ENCODE results near the gene C1orf210. TPM values are rescaled to one million over a fixed set of nuclear protein-coding genes. Genes with fewer than 3 reads are reported as not detected.
A peak's percentile ranks its signal among the peaks of the same experiment; 100 is the strongest.

C1orf210 gene
- total and polyA plus RNA-seq, 2 of the 4 experiments (the other 2 are of a cell fraction) = not detected

DNA sequence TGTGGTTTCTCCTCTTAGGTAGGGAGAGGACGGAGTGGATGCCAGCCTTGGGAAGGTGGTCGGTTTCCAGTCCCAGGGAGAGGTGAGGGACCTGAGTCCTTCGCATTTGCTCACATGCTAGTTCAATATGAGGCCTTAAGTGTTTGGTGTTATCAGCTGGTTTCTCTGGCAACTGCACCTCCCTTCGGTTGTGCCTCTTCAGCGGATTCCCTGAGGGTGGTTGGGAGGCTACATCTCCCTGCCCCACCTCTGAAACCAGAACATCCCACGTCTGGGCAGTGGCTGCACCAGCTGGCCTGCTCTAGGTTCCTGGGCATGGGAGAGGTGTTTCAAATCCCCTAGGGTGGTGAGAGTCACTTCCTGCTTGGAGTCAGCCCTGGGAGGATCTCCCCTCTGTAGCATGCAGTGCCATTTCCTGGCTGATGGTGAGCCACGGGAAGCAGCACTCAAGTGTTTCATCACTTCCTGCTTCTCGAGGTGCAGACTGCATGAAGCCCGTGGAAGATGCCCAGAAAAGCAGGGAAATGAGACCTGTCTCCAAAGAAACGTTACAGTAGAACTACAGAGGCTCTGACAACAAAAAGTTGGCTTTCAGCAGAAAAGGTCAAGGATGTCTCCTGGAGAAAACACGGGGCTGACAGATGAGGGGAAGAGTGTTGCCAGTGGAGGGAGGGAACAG lies 11.1 kb downstream of the C1orf210 start:
- ATAC-seq (ENCODE audit: low read depth) (peak; percentile 59; the same call in 1 of the 2 replicates), DNase-seq (peak; percentile 58)
- ChIA-PET CTCF (no interaction called here), POLR2A (ENCODE audit: unreplicated experiment) (no interaction called here)
- no peaks in the 10 kb centered on the region for H3K9me3 ChIP-seq (ENCODE audit: control insufficient read depth, insufficient read depth, low read length)
- no peak overlapping the region for H3K56ac ChIP-seq (ENCODE audit: extremely low read depth, insufficient read depth, low read length)
- dilution Hi-C loops (cut with HindIII; ENCODE audit: low sequenced_read_pairs, unreplicated experiment) = no loop called here
- peak overlapping the region; percentile 54 for H3K14ac ChIP-seq (replicated peaks; ENCODE audit: low read depth, low read length)
- H3K18ac ChIP-seq (ENCODE audit: low read depth, low read length) = 0 out of 2 replicates have a peak overlapping the region, but pooled peaks have one; percentile 14
- peak overlapping the region; percentile 79; the same call in 1 of the 2 replicates for H4K5ac ChIP-seq (ENCODE audit: low read depth, low read length)
- H3K27me3 ChIP-seq (ENCODE audit: control insufficient read depth, insufficient read depth, low read length) = peaks cover 10% of the 10 kb centered on the region; the same call in 1 of the 2 replicates
- TF ChIP-seq CEBPB (IDR thresholded peaks at IDR 0.05; ENCODE audit: low read depth, low read length) (peak; percentile 57), SMC3 (IDR thresholded peaks at IDR 0.05; ENCODE audit: low read depth, low read length) (no peak), RCOR1 (IDR thresholded peaks at IDR 0.05; ENCODE audit: insufficient replicate concordance, low read length) (no peak)
- TF ChIP-seq, protein P1, sequence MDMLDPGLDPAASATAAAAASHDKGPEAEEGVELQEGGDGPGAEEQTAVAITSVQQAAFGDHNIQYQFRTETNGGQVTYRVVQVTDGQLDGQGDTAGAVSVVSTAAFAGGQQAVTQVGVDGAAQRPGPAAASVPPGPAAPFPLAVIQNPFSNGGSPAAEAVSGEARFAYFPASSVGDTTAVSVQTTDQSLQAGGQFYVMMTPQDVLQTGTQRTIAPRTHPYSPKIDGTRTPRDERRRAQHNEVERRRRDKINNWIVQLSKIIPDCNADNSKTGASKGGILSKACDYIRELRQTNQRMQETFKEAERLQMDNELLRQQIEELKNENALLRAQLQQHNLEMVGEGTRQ (IDR thresholded peaks at IDR 0.05; ENCODE audit: low read depth, low read length) = no peak
- peak overlapping the region; percentile 92 to 96 for H4K8ac ChIP-seq (ENCODE audit: low read depth in 2 of 2, low read length in 2 of 2)
- no peak overlapping the region for H3K4me3 ChIP-seq (ENCODE audit: insufficient read depth, low read depth, low read length)
- no peak overlapping the region for H2BK5ac ChIP-seq (ENCODE audit: low read depth, low read length, poor library complexity, severe bottlenecking)
- peak overlapping the region; percentile 88 for H2AFZ ChIP-seq (replicated peaks; ENCODE audit: low read length, poor library complexity)
- H3K4me2 ChIP-seq (ENCODE audit: low read depth, low read length) = no peak overlapping the region
- no peaks in the 10 kb centered on the region for H4K20me1 ChIP-seq (ENCODE audit: insufficient read depth, low read length)
- peak overlapping the region; percentile 1 for H2AK9ac ChIP-seq (replicated peaks; ENCODE audit: low read depth, low read length, poor library complexity)
- no peaks in the 10 kb centered on the region for H3K79me1 ChIP-seq (ENCODE audit: low read depth in 1 of 2, low read length in 2 of 2)
- H3K4me1 ChIP-seq (ENCODE audit: control insufficient read depth, insufficient read depth, low read length) = 0 out of 2 replicates have a peak, but pooled peaks cover 3% of the 10 kb centered on the region
- H3K9ac ChIP-seq (ENCODE audit: low read depth, low read length) = no peak overlapping the region
- BruUV-seq (replicated peaks) = no TSS peak
- H2BK15ac ChIP-seq (ENCODE audit: low read depth, low read length) = peak overlapping the region; percentile 68; the same call in 1 of the 3 replicates
- no peak overlapping the region for H3K27ac ChIP-seq (ENCODE audit: insufficient read depth, low read length)
- no peak overlapping the region for H3K23ac ChIP-seq (ENCODE audit: low read depth, low read length)
- H3K36me3 ChIP-seq (ENCODE audit: control insufficient read depth, insufficient read depth, low read length) = no peaks in the 10 kb centered on the region
- H3K4ac ChIP-seq (ENCODE audit: low read depth, low read length) = peak overlapping the region; percentile 38
- intact Hi-C loops (cut with micrococcal nuclease) = no loop called here
- in situ Hi-C loops (cut with MboI; ENCODE audit: low sequenced_read_pairs) = no loop called here
- peak overlapping the region; percentile 64 for H2AK5ac ChIP-seq (ENCODE audit: low read depth, low read length)
- peak overlapping the region; percentile 61; the same call in 1 of the 2 replicates for H4K91ac ChIP-seq (ENCODE audit: insufficient read depth, low read depth, low read length)
- no peak overlapping the region for H2BK20ac ChIP-seq (ENCODE audit: low read depth, low read length)
- WGBS, 2 experiments (ENCODE audit: extremely low coverage in 2 of 2, insufficient read length in 1 of 2) = 40% methylated on average over 2 of the region's 11 CpGs; no CpG with 5 or more reads in 1 of the 2 experiments
- no peaks in the 10 kb centered on the region; the same call in 1 of the 2 replicates for H3K9me1 ChIP-seq (ENCODE audit: insufficient read depth, low read length)
- peak overlapping the region; percentile 63; the same call in 1 of the 2 replicates for H2BK120ac ChIP-seq (ENCODE audit: low read depth, low read length)
